NCI-H1930 (cell line): ENCODE measurements around the gene GALNT13.

Source experiments
- DNase-seq, 2 experiments: peaks; one replicate each; lab custom pipeline; 2025; lab: John Stamatoyannopoulos, UW

The GALNT13 gene

DNA sequence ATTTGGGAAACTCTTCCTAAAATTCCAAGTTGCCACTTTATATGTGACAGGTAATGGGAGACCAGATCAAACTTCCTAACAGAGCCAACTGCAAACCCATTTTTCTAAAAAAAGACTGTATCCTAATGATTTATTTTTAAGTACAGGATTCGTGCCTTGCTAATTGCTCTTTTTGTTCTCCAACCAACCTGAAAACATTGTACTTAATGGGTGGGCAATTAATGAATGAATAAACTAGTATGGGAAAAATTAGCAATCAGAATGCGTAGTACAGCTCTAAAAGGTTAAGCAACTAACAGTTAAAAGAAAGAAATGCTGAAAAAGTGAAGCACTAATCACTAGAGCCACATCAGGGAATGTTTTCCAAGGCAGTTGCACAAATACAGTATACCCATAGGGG, 609.6 kb downstream of the GALNT13 start:
- DNase-seq, result no peak

DNA sequence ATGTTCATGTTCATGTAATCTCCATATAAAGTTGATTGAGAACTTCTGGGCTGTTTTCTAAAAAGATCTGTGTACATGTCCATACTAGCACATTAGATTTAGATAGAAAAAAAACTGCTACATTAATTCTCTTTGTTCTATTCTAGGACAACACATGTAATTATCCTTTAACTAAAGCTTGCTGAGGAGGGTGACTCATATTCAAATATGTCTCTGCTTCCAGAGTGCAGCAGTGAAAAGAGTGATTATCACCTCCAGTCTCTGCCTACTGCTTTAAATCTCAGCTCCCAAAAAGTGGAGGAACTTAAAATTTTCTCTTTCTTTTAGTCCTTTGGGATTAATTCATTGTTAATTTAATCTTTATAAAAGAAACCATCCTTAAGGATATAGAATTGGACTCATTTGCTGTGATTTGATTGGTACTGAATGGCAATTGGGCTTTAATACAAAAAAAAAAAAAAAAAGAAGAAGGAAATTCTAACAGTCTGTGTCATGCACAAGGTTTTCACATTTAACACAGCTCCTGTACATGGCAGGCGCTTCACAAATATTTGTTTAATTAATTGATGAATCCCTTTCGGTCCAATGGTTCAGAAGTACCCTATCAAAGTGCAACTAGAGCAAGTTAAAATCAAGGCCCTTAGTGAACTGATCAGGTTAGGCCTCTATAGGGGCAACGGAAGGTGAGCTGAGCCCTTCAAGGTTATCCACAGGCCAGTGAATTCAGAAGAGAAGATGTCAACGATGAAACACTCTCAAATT, 612.8 kb downstream of the GALNT13 start:
- DNase-seq, result no peak

DNA sequence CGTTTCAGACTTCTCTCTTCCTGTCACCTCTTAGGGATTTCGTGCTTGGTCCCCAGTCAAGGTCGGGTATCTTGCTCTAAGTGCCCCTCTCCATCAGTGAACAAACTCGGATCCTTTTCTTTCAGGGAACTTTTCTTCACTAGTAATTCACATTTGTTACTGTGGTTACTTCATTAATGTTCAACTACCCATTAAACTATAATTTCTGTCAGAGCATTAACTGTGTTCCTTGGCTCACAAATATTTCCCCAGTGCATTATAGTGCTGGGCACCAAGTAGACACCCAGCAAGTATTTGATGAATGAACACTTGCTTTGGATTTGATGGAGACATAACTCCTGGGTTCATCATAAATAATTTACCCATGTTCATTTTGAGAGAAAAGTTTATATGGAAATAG, 617.1 kb downstream of the GALNT13 start:
- DNase-seq, result no peak

DNA sequence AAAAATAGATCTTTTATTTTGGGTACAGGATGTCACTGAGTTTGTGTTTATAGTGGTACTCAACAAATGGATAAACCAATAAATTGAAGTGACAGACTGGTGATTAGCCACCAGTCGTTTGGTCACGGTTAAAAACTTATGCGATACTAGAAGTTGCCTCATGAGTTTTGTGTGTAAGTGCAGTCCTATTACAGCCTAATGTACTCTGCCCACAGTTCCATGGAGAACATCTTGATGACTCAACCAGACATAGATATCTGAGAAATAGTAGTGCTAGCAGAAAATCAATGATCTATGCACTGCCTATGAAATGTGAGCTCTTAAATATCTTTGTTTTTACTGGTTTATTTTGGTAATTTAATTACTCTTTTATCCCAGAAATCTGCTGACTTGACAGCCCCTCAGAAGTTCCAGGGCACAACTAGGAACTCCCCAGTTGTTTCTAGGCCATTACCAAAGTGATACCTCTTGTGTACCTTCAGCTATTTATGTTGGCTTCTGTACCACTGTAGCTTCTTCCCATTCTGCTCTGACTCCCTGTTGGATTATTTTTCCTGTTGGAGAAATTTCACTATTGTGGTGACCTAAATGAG, 617.6 kb downstream of the GALNT13 start:
- no peak for DNase-seq

DNA sequence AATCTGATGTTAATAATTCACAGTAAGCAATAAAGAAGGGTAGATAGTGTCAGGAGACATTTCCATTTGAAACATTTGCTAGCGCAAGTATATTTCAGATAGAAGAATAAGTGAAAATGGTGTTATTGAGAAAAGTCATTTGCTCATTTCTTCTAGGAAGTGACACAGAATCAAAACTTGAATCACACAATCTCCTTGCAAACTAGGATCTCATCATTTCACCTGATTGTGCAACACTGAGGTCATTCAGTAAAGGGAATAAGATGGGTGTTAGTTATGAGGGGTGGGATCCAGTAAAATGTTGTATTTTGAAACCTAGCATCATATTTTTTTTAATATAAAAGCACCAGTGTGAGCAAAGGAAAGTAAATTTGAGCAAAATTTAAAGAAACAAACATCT, 618.8 kb downstream of the GALNT13 start:
- DNase-seq, result no peak

DNA sequence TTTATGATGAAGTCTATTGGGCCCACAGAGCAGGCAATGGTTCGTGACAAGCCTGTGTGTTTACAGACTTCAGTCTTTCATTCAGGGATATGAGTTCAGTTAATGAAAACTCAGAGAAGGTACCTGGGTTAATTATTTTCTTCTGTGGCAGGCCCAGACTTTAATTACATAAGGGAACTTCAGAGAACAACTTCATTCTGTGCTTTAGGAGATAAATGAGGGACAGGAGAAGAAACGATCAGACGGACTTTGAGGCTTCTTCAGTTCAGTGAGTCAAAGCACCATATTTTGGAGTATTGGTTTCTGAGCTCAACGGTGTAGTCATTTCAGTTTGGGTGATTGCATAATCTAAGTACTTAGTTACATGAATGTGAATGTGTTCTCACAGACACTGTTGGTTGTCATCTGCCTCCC, 623.7 kb downstream of the GALNT13 start:
- no peak for DNase-seq

DNA sequence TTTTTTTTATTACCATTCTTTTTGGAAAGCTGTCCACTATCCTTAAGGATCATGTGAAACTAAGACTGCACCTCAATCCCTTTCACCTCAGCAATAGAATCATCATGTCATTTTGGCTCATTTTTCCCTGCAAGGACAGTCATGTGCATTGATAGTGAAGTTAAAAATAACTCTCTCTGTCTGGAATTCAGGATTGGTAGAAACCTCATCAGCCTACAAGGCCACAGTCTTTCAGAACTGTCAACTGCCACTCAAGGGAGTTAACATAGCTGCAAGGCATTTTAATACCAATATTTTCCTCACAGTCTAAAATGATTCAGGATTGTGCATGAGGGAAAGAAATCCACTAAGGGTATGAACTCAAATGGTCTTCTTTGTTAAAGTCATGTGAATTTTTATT, 625.3 kb downstream of the GALNT13 start:
- no peak for DNase-seq
